IPS-18a (cell line): ENCODE measurements around the gene ZNF74.
"Not testable (repeated sequence)": the region's sequence is repeated elsewhere in the genome, so short reads cannot be mapped to it uniquely, and the experiment has no call there.

Experiments used
- H3K27ac ChIP-seq: one replicate; pipeline ENCODE4 v1.5.1; 2013; ENCODE audit warnings: low read length
- H3K27me3 ChIP-seq: one replicate; pipeline ENCODE4 v1.6.1; 2013; ENCODE audit warnings: mild to moderate bottlenecking, low read length; ENCODE audit not compliant: control insufficient read depth, insufficient read depth
- H3K36me3 ChIP-seq: one replicate; pipeline ENCODE4 v1.6.1; 2013; ENCODE audit warnings: low read depth, low read length; ENCODE audit not compliant: control insufficient read depth
- H3K4me1 ChIP-seq: one replicate; pipeline ENCODE4 v1.6.1; 2013; ENCODE audit warnings: low read depth, low read length; ENCODE audit not compliant: control insufficient read depth
- H3K4me3 ChIP-seq: one replicate; pipeline ENCODE4 v1.5.1; 2013; ENCODE audit warnings: low read length
- H3K9ac ChIP-seq: one replicate; pipeline ENCODE4 v1.6.1; 2013; ENCODE audit warnings: mild to moderate bottlenecking, low read length, moderate library complexity
- H3K9me3 ChIP-seq: one replicate; pipeline ENCODE4 v1.6.1; 2013; ENCODE audit warnings: low read depth, low read length; ENCODE audit not compliant: control insufficient read depth

ZNF74 gene

GRCh38 chr22:20393705-20394476 lies at the start of gene ZNF74:
Gene ZNF74, plus strand, starts transcription at chr22:20394151. Its CDS starts 478 bp downstream, at chr22:20394629.
- H3K4me3 ChIP-seq, result peak within 1 kb of the TSS; percentile 87
- peaks cover 14% of the 10 kb centered on the region for H3K4me1 ChIP-seq
- H3K9ac ChIP-seq, result peak within 1 kb of the TSS; percentile 90
- H3K27ac ChIP-seq, result peak within 1 kb of the TSS; percentile 16
- H3K9me3 ChIP-seq, result no peaks in the 10 kb centered on the region
- H3K27me3 ChIP-seq, result no peaks in the 10 kb centered on the region
- H3K36me3 ChIP-seq, result no peaks in the 10 kb centered on the region

- not testable (repeated sequence) for H3K27me3 ChIP-seq, H3K9ac ChIP-seq, H3K27ac ChIP-seq, H3K36me3 ChIP-seq, H3K4me3 ChIP-seq, H3K9me3 ChIP-seq, H3K4me1 ChIP-seq
These were observed 47.4 kb upstream of the ZNF74 start for GRCh38 chr22:20346553-20346952.

GRCh38 chr22:20352536-20352935 lies 41.4 kb upstream of the ZNF74 start:
- not testable (repeated sequence) for H3K4me3 ChIP-seq, H3K27me3 ChIP-seq, H3K4me1 ChIP-seq, H3K27ac ChIP-seq, H3K36me3 ChIP-seq, H3K9me3 ChIP-seq, H3K9ac ChIP-seq

- H3K9ac ChIP-seq, result no peak overlapping the region
These were observed 39.5 kb upstream of the ZNF74 start for GRCh38 chr22:20354238-20354975.

GRCh38 chr22:20355939-20356636 lies 37.9 kb upstream of the ZNF74 start:
- not testable (repeated sequence) for H3K27me3 ChIP-seq, H3K36me3 ChIP-seq, H3K9ac ChIP-seq, H3K27ac ChIP-seq, H3K9me3 ChIP-seq, H3K4me3 ChIP-seq, H3K4me1 ChIP-seq

More at GRCh38 chr22:20354238-20354975, 39.5 kb upstream of the ZNF74 start:
- no peaks in the 10 kb centered on the region for H3K4me1 ChIP-seq
- no peaks in the 10 kb centered on the region for H3K36me3 ChIP-seq
- H3K9me3 ChIP-seq, result no peaks in the 10 kb centered on the region
- H3K27ac ChIP-seq, result no peak overlapping the region
- H3K27me3 ChIP-seq, result no peaks in the 10 kb centered on the region
- H3K4me3 ChIP-seq, result no peak overlapping the region

- H3K36me3 ChIP-seq, H3K27me3 ChIP-seq, H3K4me3 ChIP-seq: not testable (repeated sequence)
These were observed 37.0 kb upstream of the ZNF74 start for GRCh38 chr22:20356906-20357305.

GRCh38 chr22:20357967-20358366 lies 36.0 kb upstream of the ZNF74 start:
- not testable (repeated sequence) for H3K27me3 ChIP-seq, H3K4me1 ChIP-seq, H3K36me3 ChIP-seq, H3K4me3 ChIP-seq, H3K9me3 ChIP-seq, H3K9ac ChIP-seq, H3K27ac ChIP-seq

More at GRCh38 chr22:20356906-20357305, 37.0 kb upstream of the ZNF74 start:
- not testable (repeated sequence) for H3K9ac ChIP-seq, H3K4me1 ChIP-seq, H3K27ac ChIP-seq, H3K9me3 ChIP-seq

GRCh38 chr22:20358503-20359239 lies 35.3 kb upstream of the ZNF74 start:
- not testable (repeated sequence) for H3K4me3 ChIP-seq, H3K27ac ChIP-seq, H3K4me1 ChIP-seq, H3K36me3 ChIP-seq, H3K9ac ChIP-seq, H3K27me3 ChIP-seq, H3K9me3 ChIP-seq

GRCh38 chr22:20360261-20360660 lies 33.7 kb upstream of the ZNF74 start:
- not testable (repeated sequence) for H3K4me1 ChIP-seq, H3K9me3 ChIP-seq, H3K27ac ChIP-seq, H3K36me3 ChIP-seq, H3K9ac ChIP-seq, H3K27me3 ChIP-seq, H3K4me3 ChIP-seq

GRCh38 chr22:20360866-20361751 lies 32.8 kb upstream of the ZNF74 start:
- H3K9ac ChIP-seq, result not testable (repeated sequence)

More at GRCh38 chr22:20360866-20361751, 32.8 kb upstream of the ZNF74 start:
- H3K27ac ChIP-seq, H3K4me1 ChIP-seq, H3K27me3 ChIP-seq, H3K4me3 ChIP-seq, H3K36me3 ChIP-seq, H3K9me3 ChIP-seq: not testable (repeated sequence)
